Measurements from ENCODE around the gene COX7A2L.

DNA sequence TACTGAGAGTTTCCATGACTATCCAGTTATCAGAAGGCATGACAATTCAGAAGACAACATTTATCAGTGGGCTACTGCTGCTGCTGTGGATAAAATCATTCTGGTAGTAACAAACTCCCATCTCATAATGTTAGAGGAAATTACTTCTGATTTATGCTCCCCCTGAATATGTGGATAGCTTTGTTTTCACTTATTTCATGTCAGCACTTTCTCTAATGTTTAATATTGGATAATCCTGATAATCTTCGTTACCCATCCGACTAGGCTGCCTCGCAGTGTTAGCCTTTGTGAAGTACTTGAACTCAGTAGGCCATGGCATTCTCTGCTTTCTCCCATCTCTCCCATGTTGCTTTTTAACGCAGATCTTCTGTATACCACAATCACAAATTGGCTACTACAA is 28.4 kb downstream of the COX7A2L start:
- TF ChIP-seq, protein P1, sequence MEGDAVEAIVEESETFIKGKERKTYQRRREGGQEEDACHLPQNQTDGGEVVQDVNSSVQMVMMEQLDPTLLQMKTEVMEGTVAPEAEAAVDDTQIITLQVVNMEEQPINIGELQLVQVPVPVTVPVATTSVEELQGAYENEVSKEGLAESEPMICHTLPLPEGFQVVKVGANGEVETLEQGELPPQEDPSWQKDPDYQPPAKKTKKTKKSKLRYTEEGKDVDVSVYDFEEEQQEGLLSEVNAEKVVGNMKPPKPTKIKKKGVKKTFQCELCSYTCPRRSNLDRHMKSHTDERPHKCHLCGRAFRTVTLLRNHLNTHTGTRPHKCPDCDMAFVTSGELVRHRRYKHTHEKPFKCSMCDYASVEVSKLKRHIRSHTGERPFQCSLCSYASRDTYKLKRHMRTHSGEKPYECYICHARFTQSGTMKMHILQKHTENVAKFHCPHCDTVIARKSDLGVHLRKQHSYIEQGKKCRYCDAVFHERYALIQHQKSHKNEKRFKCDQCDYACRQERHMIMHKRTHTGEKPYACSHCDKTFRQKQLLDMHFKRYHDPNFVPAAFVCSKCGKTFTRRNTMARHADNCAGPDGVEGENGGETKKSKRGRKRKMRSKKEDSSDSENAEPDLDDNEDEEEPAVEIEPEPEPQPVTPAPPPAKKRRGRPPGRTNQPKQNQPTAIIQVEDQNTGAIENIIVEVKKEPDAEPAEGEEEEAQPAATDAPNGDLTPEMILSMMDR (conservative IDR thresholded peaks at IDR 0.05): no peak
- no peak for TF ChIP-seq EZH2 (IDR thresholded peaks at IDR 0.05; ENCODE audit: low read depth)
